Chondrocyte (in vitro differentiated cells): Measurements from ENCODE around the gene SSTR5. TPM values are rescaled to one million over a fixed set of nuclear protein-coding genes. Genes with fewer than 3 reads are reported as not detected.

Source experiments
- DNase-seq: peaks from one replicate; pipeline ENCODE4 v3.0.0; 2021; ENCODE audit warnings: mixed read lengths, low spot score
- H3K27ac Mint-ChIP-seq: one replicate; pipeline ENCODE4 v1.8.0; 2021; ENCODE audit warnings: mild to moderate bottlenecking, moderate library complexity, mixed read lengths; ENCODE audit not compliant: unreplicated experiment
- H3K27me3 Mint-ChIP-seq: 2 replicates; pipeline ENCODE4 v1.8.0; 2021; ENCODE audit warnings: low read depth, mixed read lengths
- H3K36me3 Mint-ChIP-seq: 2 replicates; pipeline ENCODE4 v1.8.0; 2021; ENCODE audit warnings: low read depth, mixed read lengths
- H3K4me1 Mint-ChIP-seq: 2 replicates; pipeline ENCODE4 v1.8.0; 2021; ENCODE audit warnings: low read depth, mild to moderate bottlenecking, mixed read lengths
- H3K4me3 Mint-ChIP-seq: one replicate; pipeline ENCODE4 v1.8.0; 2021; ENCODE audit warnings: mild to moderate bottlenecking, moderate library complexity, mixed read lengths; ENCODE audit not compliant: unreplicated experiment
- H3K9me3 Mint-ChIP-seq: 2 replicates; pipeline ENCODE4 v1.8.0; 2021; ENCODE audit warnings: low read depth, mixed read lengths
- CTCF ChIP-seq: fragments of 200-600 bp; sonication (generic); IDR thresholded peaks from 2 replicates; pipeline ENCODE4 v1.5.0; 2021; ENCODE audit warnings: antibody characterized with exemption, mild to moderate bottlenecking, moderate library complexity
- total RNA-seq: library from RNA; stranded (reverse); gene quantifications from 3 replicates; pipeline ENCODE4 v1.2.1, GENCODE V29; 2021

The SSTR5 gene
- total RNA-seq, 1 donor from 2014 or later: not detected

GRCh38 chr16:1049113-1049975 is 23.2 kb upstream of the SSTR5 start:
- DNase-seq: no peak
- H3K9me3 Mint-ChIP-seq: no peaks in the 10 kb centered on the region
- no peak overlapping the region for H3K4me3 Mint-ChIP-seq
- H3K4me1 Mint-ChIP-seq: no peaks in the 10 kb centered on the region
- no peaks in the 10 kb centered on the region for H3K36me3 Mint-ChIP-seq
- H3K27me3 Mint-ChIP-seq: no peaks in the 10 kb centered on the region
- no peak overlapping the region for H3K27ac Mint-ChIP-seq
- TF ChIP-seq CTCF: no peak

GRCh38 chr16:1049976-1050247 is 22.6 kb upstream of the SSTR5 start:
- no peak for DNase-seq

GRCh38 chr16:1050516-1050915 is 22.0 kb upstream of the SSTR5 start:
- no peak for DNase-seq
- Mint-ChIP-seq H3K4me3 (no peak overlapping the region), H3K27ac (no peak overlapping the region), H3K9me3 (no peaks in the 10 kb centered on the region), H3K36me3 (no peaks in the 10 kb centered on the region), H3K4me1 (no peaks in the 10 kb centered on the region), H3K27me3 (peaks cover 1% of the 10 kb centered on the region)
- TF ChIP-seq CTCF: no peak

More at GRCh38 chr16:1049976-1050247, 22.6 kb upstream of the SSTR5 start:
- Mint-ChIP-seq H3K36me3 (no peaks in the 10 kb centered on the region), H3K9me3 (no peaks in the 10 kb centered on the region), H3K27me3 (no peaks in the 10 kb centered on the region), H3K4me1 (no peaks in the 10 kb centered on the region), H3K27ac (no peak overlapping the region), H3K4me3 (no peak overlapping the region)
- TF ChIP-seq CTCF: no peak

GRCh38 chr16:1050921-1051320 is 21.6 kb upstream of the SSTR5 start:
- Mint-ChIP-seq H3K4me3 (no peak overlapping the region), H3K36me3 (no peaks in the 10 kb centered on the region), H3K9me3 (no peaks in the 10 kb centered on the region), H3K27me3 (peaks cover 1% of the 10 kb centered on the region), H3K4me1 (no peaks in the 10 kb centered on the region), H3K27ac (no peak overlapping the region)
- TF ChIP-seq CTCF: no peak
- no peak for DNase-seq

GRCh38 chr16:1051446-1051845 is 21.1 kb upstream of the SSTR5 start:
- DNase-seq: no peak
- H3K9me3 Mint-ChIP-seq: no peaks in the 10 kb centered on the region
- H3K4me1 Mint-ChIP-seq: no peaks in the 10 kb centered on the region
- no peak overlapping the region for H3K27ac Mint-ChIP-seq
- no peaks in the 10 kb centered on the region for H3K36me3 Mint-ChIP-seq
- H3K27me3 Mint-ChIP-seq: peaks cover 1% of the 10 kb centered on the region
- no peak for TF ChIP-seq CTCF
- H3K4me3 Mint-ChIP-seq: no peak overlapping the region
